ENCODE results near the gene TMEM179.
"Not testable (repeated sequence)": the region's sequence is repeated elsewhere in the genome, so short reads cannot be mapped to it uniquely, and the experiment has no call there.

The TMEM179 gene

GRCh38 chr14:104604458-104605449, at the start of gene TMEM179:
Gene TMEM179 (minus strand): TSS chr14:104604772. CDS start chr14:104604741, 31 bp downstream.
- DNase-seq = peak; percentile 69

DNA sequence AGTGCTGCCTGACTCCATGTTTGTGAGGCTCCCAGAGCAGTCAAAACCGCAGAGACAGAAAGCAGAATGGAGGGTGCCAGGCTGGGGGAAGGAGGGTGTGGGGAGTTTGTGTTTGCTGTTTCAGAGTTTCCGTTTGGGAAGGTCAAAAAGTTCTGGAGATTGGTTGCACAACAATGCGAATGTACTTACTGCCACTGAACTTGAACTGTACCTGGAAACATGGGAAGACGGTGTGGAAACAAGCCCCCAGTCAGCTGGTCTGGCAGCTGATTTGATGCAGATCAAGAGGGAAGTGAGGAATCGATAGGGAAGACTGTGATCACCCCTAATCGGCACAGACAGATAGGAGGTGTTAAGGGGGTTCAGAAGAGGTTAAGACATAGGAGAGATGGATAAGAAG, 49.5 kb upstream of the TMEM179 start:
- DNase-seq = no peak

DNA sequence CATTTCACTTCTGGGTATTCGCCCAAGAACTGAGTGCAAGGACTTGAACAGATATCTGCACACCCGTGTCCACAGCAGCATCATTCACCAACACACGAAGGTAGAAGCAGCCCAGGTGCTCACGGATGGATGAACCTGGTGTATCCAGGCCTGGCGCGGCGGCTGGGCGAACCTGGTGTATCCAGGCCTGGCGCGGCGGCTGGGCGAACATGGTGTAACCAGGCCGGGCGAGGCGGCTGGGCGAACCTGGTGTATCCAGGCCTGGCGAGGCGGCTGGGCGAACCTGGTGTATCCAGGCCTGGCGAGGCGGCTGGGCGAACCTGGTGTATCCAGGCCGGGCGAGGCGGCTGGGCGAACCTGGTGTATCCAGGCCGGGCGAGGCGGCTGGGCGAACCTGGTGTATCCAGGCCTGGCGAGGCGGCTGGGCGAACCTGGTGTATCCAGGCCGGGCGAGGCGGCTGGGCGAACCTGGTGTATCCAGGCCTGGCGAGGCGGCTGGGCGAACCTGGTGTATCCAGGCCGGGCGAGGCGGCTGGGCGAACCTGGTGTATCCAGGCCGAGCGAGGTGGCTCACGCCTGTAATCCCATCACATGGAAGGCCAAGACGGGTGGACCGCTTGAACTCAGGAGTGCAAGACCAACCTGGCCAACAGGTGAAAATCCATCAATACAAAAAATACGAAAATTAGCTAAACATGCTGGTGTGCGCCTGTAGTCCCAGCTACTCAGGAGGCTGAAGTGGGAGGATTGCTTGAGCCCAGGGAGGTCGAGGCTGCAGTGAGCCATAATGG, 48.8 kb upstream of the TMEM179 start:
- not testable (repeated sequence) for DNase-seq

DNA sequence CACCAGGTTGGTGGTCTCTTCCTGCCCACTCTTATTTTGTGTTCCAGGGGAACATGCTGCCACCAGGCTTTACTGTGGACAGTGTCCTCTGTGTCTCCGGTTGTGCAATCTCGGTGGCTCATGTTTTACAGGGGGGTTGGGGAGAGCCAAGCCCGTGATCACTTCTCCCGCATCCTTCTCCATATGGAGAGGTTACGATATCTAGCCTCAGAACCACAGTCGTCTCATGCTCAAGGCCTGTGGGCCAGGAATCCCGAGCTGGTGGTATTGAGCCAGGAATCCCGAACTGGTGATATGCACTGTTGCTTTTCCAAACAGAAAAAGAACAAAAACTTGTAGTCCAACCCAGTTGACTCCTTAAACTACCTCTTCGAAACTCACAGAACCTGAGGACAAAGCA, 47.8 kb upstream of the TMEM179 start:
- DNase-seq = no peak

- DNase-seq = no peak
Measured at GRCh38 chr14:104651876-104652260, 47.3 kb upstream of the TMEM179 start.

DNA sequence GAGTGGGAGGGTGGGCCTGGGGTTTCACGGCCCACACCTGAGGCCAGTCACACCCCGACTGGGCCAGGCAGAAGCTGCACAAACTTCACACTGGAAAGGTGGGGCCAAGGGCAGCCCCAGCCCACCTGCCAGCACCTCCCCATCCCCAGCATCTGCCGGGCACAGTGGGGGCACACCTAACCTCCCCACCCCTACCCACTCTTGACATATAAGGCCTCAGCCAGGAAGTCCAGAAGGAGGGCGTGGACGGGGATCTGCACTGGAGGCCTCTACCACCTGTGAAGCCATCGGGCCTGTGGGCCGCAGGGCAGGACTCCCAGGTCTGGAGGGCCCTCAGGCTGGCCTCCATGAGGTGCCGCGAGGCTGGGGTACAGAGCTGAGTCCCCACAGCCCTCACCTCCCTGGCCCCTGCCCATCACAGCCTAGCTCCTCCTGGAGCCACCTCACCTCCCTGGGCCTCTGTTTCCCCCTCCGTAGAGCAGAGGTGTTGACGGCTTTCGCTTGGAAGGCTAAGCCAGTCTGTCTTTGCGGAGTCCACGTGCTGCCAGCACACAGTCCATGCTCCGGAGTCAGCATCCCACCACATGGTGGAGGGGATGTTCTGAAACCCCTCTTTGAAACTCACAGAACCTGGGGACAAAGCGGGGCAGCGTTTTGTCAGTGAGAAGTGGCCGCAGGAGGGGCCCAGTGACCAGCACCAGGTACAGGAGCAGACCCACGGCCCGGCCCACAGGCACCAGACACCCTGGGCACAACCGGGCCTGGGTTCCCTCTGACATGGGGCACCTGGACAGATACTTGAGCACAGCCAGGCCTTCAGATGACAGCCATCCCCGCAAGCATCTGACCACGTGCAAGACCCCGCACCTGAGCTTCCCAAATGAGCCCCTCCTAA, 46.7 kb upstream of the TMEM179 start:
- no peak for DNase-seq

GRCh38 chr14:104650057-104650980, 45.7 kb upstream of the TMEM179 start:
- peak; percentile 36 for DNase-seq

DNA sequence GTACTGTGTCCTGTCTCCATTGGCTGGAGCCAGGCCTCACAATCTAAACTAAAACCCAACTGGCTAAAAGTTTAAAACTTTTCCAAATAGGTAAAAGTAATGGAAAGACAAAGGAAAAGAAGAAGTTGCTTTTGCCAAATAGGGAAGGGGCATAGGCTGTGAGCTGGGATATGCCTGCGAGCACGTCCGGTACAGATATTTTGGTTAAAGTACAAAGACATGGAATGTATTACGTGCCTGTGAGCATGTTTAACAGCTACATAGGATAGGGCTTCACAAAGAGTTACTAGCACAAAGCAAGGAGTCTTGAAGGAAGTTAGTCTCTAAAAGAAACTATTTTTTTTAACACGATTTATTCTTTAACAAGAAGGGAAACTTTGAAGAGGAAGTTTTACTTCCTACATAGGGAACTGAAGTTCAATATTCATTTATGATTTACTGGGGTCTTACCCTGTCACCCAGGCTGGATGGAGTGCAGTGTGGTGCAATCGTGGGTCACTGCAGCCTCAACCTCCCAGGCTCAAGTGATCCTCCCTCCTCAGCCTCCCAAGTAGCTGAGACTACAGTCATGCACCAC, 43.0 kb upstream of the TMEM179 start:
- no peak for DNase-seq

- no peak for DNase-seq
Measured at GRCh38 chr14:104644656-104645378, 40.2 kb upstream of the TMEM179 start.

GRCh38 chr14:104644091-104644635, 39.6 kb upstream of the TMEM179 start:
- DNase-seq = no peak

DNA sequence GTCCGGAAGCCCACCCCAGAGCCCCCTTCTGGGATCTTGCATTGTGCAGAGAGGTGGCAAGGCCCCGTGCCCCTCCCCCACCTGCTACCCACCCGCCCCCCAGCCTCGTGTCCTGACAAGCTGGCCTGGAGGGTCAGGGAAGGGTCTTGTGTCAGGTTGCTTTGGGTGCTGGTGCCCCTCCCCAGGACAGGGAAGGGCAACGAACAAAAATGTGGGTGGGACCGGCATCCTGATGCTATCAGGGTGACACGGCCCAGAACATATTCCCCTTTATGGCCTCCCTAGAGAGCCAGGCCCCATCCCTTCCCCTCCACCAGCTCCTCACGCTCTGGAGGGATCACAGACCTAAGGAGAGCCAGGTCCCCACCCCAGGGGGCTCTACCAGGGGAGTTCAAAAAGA, 38.7 kb upstream of the TMEM179 start:
- no peak for DNase-seq

DNA sequence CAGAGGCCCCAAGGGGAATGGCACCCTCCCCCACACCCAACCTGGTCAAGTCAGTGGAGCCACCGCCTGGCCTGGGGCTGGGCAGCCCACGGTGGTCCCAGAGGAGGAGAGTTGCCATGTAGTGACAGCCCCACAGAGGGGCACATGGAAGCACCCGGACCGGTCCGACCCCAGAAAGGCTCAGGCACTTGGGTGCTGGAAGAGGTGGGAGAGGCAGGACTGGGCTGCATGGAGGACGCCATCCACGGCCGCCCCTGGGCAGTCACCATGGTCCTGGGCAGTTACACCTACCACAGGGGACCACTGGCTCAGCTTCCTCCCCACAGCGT, 37.9 kb upstream of the TMEM179 start:
- no peak for DNase-seq

DNA sequence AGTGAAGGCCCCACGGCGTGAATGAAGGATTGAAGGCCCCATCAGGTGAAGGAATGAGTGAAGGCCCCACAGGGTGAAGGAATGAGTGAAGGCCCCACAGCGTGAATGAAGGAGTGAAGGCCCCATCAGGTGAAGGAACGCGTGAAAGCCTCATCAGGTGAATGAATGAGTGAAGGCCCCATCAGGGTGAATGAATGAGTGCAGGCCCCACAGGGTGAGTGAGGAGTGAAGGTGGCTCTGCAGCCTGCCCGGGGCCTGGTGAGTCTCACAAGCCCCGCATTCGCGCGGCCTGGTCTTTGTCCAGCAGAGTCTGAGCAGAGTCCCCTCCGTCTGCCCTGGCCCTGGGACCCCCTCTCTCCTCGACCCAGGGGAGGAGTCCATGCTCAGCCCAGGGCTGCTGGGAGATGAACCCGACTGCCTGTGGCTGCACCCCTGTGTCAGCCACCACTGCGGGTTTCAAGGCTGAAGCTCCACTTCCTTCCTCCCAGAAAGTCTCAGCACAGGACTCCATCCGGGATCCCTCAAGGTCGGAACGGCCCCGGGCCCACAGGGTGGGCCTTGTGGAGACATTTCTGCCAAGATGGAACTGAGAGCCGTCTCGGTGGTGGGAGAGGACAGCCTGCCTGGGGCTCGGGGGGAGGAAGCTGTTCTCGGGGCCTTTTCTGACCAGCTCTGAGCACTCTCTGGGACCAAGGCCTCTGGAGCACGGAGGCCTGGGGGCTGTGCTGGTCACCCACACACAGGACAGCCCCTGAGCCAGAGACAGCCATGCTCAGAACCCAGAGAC, 37.4 kb upstream of the TMEM179 start:
- no peak for DNase-seq

DNA sequence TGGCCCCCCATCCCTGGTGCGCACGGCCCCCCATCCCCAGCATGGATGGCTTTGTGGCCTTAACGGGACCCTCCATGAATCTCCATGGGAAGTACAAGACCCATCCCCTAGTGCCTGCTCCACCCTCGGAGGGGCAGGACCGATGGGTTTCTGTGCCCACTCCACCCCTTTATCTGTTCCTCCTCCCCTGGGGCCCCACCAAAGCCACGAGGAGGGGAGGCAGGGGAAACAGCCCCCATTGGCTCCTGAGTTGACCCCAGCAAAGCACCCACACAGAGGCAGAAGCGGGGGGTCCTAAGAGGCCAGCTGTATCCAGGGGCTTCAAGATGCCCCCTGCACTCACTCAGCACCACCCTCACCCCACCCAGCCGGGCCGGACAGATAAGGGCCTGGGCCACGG, 36.1 kb upstream of the TMEM179 start:
- no peak for DNase-seq

GRCh38 chr14:104639885-104640548, 35.4 kb upstream of the TMEM179 start:
- peak; percentile 78 for DNase-seq

DNA sequence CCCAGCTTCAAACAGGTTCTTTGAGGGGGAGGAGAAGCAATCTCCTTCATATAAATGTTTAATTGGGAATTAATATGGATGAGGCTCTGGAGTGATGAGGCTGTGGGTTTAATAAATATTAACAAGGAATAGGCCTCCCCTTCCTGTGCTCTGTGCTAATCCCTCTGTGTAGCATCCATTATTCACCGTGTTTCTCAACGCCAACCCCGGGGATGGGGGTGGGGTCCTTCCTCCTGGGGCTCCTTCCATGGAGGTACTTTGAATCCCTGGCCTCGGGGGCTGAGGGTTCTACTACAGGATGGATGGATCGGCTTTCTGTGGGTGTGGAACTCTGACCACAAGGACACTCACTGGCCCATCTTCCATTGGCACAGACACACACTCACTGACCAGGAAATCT, 34.9 kb upstream of the TMEM179 start:
- DNase-seq = no peak

DNA sequence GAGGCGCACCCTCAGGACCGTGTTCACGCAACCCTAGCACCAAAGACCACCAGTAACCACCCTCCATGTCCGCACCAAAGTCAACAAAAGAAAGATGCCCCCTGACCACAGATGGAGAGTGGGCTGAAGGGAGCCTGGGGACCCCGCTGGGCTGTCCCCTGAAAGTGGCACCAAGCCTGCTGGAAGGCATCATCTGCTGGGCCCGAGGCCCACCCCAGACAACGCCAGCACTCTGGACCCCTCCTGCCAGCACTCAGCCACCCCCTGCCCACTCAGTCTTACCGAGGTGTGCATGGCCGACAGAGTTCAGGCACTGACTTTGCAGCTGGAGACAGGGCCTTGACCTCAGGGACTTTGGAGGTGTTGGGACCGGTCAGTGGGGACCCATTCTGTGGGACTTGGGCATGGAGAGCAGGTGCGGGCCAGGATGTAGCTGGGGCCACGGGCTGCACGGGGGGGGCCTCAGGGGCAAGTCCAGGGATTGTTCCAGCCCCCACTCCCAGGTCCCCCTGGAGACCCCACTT, 34.4 kb upstream of the TMEM179 start:
- DNase-seq = no peak

GRCh38 chr14:104638190-104638589, 33.6 kb upstream of the TMEM179 start:
- no peak for DNase-seq

DNA sequence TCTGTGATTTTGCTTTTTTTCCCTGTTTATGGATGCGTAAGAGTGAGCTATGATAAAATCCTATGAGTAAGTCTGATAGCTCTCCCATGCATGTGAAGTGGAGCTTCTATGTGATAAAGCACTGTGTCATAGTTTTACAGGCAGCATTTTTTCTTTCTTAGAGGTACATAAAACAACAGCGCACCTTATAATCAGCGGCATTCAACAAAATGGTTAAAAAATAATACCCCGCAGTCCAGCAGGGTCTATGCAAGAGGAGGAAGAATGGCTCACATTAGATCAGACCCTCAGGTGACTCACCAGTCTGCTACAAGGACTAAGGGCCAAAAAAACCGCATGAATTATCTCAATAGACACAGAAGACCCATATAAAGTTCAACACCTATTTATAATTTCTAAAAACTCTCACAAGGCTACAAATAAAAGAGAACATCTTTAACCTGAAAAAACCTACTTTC, 33.0 kb upstream of the TMEM179 start:
- DNase-seq = no peak

All from NCI-H510A treated with DMSO at 0.1 percent for 48 hours (cell line).